B cell (primary cell): ENCODE results near the gene TANC1.

ENCODE experiments used
- EZH2 ChIP-seq: IDR thresholded peaks from 2 replicates; pipeline ENCODE4 v1.6.1; 2012; ENCODE audit warnings: borderline replicate concordance, low read depth, mild to moderate bottlenecking, moderate library complexity, low read length; ENCODE audit not compliant: insufficient read depth, poor library complexity, severe bottlenecking
- TF ChIP-seq, protein P1 (sequence below): fragments of 200-600 bp; IDR thresholded peaks from one replicate; pipeline ENCODE4 v1.8.0; 2022; ENCODE audit warnings: antibody characterized with exemption, mild to moderate bottlenecking

DNA sequence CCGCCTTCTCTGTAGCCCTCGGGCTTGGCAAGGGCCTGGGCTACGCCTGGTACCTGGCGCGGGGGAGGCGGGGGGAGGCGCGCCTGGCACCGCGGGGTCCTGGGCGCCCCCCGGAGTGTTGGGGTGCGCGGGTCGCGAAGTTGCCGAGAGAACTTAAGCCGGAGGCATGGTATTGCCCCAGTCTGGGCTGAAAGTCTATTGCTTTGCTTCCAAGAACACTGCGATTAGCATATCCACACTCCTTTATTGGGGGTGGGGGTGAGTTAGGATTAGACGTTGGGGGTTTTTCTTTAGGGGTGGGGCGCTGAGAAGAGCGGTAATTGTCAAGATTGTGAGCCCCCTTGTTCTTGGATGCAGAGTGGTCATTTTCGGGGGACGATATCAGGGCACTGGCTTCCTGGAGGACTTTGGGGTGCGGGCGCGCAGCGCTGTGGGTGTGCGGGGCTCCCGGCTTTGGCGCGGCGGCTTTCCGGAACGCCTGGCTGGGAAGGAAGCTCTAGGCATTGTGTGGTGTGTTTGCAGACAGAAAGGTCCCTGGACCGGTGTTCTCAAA, 798 bp downstream of the TANC1 start:
- TF ChIP-seq, protein P1, sequence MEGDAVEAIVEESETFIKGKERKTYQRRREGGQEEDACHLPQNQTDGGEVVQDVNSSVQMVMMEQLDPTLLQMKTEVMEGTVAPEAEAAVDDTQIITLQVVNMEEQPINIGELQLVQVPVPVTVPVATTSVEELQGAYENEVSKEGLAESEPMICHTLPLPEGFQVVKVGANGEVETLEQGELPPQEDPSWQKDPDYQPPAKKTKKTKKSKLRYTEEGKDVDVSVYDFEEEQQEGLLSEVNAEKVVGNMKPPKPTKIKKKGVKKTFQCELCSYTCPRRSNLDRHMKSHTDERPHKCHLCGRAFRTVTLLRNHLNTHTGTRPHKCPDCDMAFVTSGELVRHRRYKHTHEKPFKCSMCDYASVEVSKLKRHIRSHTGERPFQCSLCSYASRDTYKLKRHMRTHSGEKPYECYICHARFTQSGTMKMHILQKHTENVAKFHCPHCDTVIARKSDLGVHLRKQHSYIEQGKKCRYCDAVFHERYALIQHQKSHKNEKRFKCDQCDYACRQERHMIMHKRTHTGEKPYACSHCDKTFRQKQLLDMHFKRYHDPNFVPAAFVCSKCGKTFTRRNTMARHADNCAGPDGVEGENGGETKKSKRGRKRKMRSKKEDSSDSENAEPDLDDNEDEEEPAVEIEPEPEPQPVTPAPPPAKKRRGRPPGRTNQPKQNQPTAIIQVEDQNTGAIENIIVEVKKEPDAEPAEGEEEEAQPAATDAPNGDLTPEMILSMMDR: no peak
- TF ChIP-seq EZH2: no peak
